Tongue (tissue), 2 donors: ENCODE measurements around the gene BRMS1. TPM values are rescaled to one million over a fixed set of nuclear protein-coding genes. Genes with fewer than 3 reads are reported as not detected.
"Not testable (repeated sequence)": the region's sequence is repeated elsewhere in the genome, so short reads cannot be mapped to it uniquely, and the experiment has no call there.

ENCODE experiments used
- DNase-seq: peaks from one replicate; pipeline ENCODE4 v3.0.0-alpha.2; 2015
- total RNA-seq: library from RNA; depleted of rRNA; stranded (reverse); fragments of >200 nt; gene quantifications from one replicate; pipeline ENCODE4 v1.2.3, GENCODE V29; 2014

The BRMS1 gene
- total RNA-seq, 1 donor from 2014 or later = 23.6 TPM

DNA sequence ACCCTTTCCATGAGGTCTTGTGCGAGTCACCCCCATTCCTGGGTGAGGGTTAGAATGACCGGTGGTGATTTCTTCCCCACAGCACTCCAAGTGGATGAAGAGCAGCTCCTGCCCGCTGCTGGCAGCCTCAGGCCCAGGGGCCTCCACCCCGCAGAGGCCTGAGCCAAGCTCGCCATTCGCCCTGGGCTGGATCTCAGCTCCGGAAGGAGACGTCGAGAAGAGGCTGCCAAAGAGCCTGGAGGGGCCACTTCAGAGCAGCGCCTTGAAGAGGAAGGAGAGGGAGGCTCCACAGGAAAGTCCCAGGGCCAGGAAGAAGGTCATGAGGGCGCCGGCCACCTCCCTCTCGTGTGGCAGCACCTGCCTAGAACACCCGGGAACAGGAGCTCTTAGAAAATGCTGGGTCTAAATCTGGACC, 18.3 kb upstream of the BRMS1 start:
- DNase-seq = no peak

GRCh38 chr11:66362481-66363147, 17.7 kb upstream of the BRMS1 start:
- no peak for DNase-seq

DNA sequence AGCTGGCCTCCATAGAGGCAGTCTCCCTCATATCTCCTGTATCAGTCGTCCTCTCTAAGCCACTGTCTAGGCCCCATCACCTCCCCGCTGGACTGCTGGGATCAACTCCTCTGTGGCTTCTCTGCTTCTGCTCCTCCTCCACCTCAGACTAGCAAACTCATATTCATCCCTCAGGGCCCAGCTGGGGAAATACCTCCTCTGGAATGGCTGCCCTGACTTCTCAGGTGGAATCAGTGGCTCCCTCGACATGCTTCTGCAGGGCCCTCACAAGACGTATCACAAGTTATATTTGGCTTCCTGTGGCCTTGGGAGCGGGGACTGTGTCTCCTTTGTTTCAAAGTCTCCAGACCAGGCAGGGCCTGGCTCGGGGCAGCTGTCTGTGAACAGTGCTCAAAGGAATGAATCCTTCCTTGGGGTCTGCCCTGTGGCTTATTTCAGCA, 16.6 kb upstream of the BRMS1 start:
- DNase-seq = no peak

DNA sequence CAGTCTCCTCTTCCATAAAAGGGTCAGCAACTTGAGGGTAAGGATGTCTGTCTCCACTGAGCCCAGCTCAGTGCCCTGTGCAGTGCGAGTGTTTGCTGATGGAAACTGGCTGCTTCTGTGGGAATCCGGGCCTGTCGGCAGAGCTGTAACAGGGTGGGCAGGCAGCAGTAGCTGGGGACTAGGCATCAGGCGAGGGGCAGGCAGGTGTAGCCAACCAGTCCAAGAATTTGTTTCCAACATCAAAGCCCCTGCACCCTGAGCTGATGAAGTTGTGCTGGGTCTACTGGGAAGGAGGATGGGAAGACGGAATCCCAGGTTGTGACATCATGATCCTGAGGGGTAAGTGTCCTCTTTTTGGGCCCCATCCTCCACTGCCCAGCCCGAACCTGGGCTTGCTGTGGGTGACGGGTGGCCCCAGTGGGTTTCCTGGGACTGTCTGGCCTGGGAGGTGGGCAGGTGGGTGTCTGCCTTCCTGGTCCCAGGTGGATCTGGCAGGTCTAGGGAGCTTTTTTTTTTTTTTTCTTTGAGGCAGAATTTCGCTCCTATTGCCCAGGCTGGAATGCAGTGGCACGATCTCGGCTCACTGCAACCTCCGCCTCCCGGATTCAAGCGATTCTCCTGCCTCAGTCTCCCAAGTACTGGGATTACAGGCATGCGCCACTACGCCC, 15.6 kb upstream of the BRMS1 start:
- no peak for DNase-seq

- DNase-seq = no peak
These were observed 14.8 kb upstream of the BRMS1 start for GRCh38 chr11:66359662-66360087.

DNA sequence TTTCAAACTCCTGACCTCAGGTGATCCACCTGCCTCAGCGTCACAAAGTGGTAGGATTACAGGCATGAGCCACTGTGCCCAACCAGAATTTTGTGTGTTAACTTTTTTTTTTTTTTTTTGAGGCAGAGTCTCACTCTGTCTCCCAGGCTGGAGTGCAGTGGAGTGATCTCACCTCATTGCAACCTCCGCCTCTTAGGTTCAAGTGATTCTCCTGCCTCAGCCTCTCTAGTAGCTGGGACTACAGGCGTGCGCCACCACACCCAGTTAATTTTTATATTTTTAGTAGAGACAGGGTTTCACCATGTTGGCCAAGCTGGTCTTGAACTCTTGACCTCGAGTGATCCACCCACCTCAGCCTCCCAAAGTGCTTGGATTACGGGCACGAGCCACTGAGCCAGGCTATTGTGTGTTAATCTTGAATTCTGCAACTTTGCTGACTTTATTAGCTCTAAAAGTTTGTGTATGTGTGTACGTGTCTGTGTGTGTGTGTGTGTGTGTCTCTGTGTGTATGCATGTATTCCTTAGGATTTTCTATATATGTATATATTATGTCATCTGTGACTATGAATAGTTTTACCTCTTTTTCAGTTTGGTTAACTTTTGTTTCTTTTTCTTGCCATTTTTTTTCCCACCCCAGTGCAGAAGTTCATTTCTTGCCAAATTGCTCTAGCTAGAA, 5.8 kb upstream of the BRMS1 start:
- not testable (repeated sequence) for DNase-seq

- DNase-seq = no peak
These were observed 4.1 kb upstream of the BRMS1 start for GRCh38 chr11:66349084-66349386.

GRCh38 chr11:66347425-66348276, 2.7 kb upstream of the BRMS1 start, which contains the start of gene B4GAT1:
Gene B4GAT1 (minus strand): TSS chr11:66347629. CDS start chr11:66347545, 84 bp downstream.
- DNase-seq = peak; percentile 96

- DNase-seq = no peak
These were observed 1.8 kb upstream of the BRMS1 start for GRCh38 chr11:66346476-66347424.

DNA sequence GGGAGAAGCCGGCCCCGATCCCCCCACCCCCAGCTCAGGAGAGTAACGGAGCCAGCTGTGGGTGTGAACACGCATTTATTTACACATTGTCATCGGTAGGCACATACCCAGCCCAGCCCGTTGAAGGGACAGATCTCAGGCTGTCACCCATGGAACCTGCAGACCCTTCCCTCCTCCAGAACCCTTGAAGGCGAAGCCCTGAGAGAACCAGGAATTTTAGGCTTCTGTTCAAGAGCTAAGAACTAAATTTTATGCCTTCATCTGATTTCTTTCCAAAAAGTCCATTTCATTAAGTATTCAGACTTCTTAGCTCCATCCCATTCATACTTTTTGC, 379 bp upstream of the BRMS1 start:
- DNase-seq = no peak

GRCh38 chr11:66343176-66343575, 1.7 kb downstream of the BRMS1 start:
- no peak for DNase-seq

GRCh38 chr11:66341502-66342126, 3.3 kb downstream of the BRMS1 start:
- DNase-seq = no peak

DNA sequence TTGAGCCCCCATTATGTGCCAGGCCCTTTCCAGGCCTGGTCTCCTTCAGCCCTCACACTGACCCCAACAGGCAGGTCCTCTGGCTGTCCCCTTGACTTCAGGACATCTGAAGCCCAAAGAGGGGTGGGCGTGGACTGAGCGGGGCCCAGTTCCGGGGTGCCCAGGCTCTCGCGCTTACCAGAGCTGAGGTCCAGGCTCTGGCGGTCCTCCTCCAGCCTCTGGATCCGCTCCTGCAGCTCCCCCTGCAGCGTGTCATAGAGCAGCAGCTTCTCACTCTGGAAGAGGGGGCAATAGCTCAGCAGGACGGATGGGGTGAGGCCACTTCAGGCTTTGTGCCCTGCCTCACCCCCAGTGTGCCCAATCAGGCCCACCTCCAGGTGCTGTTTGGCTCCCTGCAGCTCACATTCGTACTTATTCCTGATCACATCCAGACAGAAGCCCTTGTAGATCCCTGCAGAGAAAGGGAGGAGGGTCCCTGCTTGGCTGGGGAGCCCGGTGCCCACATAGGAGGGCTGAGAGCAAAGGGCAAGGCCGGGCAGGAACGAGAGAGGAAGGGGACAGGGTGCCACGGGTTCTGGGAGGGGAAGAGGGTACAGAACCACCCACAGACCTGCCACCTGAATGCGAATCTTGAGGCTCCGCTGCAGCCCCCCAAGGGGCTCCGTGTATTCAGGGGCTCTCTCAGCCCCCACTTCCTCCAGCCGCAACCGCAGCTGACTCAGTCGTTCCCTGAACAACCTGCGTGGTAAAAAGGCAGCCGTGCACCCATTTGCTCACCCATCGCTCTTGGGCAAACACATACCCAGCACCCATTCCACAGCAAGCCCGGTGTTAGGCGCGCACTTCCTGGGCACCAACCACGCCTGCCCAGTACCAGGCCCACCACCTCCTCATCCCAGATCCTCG, 4.1 kb downstream of the BRMS1 start:
- DNase-seq = no peak

DNA sequence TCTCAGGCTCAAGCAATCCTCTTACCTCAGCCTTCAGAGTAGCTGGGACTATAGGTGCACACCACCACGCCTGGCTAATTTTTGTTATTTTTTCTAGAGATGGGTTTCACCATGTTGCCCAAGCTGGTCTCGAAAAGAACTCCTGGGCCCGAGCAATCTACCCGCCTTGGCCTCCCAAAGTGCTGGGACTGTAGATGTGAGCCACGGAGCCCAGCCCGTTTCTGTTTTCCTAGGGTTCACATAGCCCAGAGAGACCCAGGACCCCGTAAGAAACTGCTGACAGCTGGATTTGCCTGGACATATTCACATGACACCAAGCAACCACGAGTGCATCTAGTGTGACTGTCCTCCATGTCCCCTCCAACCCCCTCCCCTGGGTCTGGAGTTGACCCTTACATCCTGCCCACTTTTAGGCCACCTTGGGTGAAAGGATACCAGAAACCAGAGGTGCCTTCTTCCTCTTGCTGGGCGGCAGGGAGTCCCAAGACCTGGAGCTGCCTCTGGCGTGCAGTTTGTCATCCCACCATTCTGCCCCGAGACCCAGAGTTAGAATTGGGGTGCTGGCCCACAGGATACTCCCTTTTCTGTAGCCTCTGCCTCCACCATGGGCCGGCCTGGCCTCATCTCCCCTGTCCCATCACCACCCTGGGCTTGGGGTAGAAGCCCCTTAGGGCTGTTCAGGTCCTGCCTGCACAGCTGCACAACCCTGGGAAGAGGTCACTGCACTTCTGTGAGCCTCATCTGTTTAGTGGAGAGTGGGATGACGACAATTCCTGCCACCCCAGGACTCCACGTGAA, 5.0 kb downstream of the BRMS1 start:
- no peak for DNase-seq

DNA sequence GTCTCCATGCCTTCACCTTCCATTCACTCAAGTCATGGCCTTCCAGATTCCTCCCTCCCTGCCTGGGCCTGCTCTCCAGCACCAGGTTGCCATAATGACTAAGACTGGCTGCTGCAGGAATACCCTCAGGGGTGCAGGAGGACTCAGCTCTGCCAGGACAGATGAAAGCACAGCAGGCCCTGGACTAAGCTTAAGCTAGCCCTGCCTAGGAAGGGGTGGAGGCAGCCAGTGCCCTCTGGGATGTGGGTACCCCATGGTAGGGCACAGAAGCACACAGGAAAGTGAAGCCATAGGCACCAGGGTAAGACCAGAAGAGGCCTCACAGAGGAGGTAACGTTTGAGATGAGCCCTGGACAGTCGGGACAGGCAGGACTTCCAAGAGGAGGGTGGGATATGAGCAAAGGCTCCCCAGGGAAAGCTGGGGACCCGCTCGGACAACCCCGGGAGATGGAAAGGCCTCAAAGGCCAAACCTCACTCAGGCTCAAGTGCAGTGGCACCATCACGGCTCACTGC, 5.7 kb downstream of the BRMS1 start:
- DNase-seq = no peak

DNA sequence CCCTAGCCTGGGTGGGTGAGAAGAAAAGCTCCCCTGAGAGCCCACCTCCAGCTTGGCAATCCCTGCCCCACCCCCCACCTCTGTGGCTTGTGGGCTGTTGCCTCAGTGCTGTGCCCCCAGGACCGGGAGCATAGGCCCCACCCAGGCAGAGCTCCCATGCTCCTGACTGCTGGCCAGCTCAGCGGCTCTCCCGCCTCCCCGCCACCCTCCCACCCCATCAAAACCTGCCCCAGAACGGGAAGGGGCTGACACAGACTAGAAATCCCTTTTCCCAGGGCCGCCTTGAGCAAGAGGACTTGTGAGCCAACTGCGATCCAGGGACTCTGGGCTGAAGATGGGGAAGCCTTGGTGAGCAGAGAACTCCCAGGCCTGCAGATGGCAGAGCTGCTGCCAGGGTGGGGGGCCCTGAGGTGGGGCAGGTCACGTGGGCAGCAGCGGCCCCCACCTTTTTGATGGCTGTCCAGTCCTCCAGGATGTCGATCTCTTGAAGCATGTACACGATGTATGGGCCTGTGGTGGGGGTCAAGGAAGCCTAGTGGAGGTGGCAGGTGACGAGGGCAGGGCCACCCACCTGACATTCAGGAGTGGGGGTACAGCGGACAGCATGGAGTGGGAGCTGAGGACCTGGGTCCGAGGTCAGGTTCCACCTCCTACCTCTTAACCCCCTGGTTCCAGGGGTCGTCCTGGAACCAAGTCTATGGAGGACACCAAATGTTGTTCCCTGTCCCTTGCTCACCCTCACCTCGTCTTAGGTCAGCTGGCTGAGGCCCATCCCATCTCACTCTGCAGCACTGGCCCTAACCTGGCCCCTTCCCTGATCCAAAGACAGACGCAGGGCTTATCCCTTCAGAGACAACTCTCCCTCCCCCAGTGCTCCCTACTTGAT, 6.4 kb downstream of the BRMS1 start:
- no peak for DNase-seq

DNA sequence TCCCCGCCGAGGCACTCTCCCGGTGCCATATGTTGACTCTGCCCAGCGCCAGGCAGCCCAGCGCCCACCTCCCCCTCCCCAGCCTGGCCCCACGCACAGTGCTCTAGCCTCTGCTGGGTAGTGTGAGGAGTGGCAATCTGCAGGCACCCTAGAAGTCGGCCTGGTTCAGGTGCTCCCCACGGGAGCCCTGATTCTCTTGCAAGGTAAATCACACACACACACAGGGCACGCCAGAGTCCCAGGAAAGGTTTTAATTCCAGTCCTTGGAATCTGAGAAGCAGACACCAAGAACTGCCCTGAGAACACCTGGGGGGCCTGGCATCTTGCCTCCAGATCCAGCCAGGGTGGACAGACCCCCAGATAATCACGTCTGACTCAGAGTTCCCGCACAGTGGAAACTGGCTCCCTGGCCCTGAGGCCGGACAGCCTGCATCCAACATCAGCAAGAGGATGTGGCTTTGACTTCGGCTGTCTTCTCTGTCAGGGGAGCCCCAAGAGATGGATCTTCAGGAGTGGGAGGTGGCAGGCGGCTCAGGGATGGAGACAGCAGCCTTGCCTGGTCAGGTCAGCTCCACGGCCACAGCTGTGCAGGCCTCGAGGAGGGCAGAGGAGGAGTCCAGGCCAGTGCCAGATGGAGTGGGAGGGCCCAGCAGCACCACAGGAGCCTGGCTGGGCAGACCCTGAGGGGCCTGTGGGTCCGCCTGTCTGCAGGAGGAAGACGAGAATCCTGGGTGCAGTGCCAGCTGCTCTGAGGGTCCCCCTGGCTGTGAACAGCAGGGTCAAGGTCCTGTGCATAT, 7.6 kb downstream of the BRMS1 start:
- DNase-seq = no peak
